Mesenchymal stem cell (in vitro differentiated cells and primary cell): ENCODE data around the gene RABL6.
"Not testable (repeated sequence)": the region's sequence is repeated elsewhere in the genome, so short reads cannot be mapped to it uniquely, and the experiment has no call there.

ENCODE experiments used
- DNase-seq: peaks from one replicate; pipeline ENCODE4 v3.0.0-alpha.2; 2013
- H2AFZ ChIP-seq: one replicate; pipeline ENCODE4 v1.6.1; 2013; ENCODE audit warnings: low read depth, mild to moderate bottlenecking, control low read depth, inconsistent platforms, low read length, moderate library complexity
- H2AK5ac ChIP-seq: 2 replicates; pipeline ENCODE4 v1.6.1; 2013; ENCODE audit warnings: low read length, moderate library complexity, mild to moderate bottlenecking, inconsistent platforms; ENCODE audit not compliant: severe bottlenecking
- H2BK120ac ChIP-seq: one replicate; pipeline ENCODE4 v1.6.1; 2013; ENCODE audit warnings: low read depth, mild to moderate bottlenecking, inconsistent platforms, low read length, moderate library complexity
- H2BK12ac ChIP-seq, 2 experiments: one replicate each; pipeline ENCODE4 v1.6.1; 2013; ENCODE audit warnings: inconsistent platforms in 2 of 2, low read length in 2 of 2, mild to moderate bottlenecking in 2 of 2, moderate library complexity in 2 of 2, control low read depth in 1 of 2
- H2BK15ac ChIP-seq: one replicate; pipeline ENCODE4 v1.6.1; 2013; ENCODE audit warnings: mild to moderate bottlenecking, low read depth, inconsistent platforms; ENCODE audit not compliant: poor library complexity, severe bottlenecking
- H2BK5ac ChIP-seq: 2 replicates; pipeline ENCODE4 v1.6.1; 2013; ENCODE audit warnings: low read depth, mild to moderate bottlenecking, low read length, control low read depth, inconsistent platforms; ENCODE audit not compliant: poor library complexity, severe bottlenecking
- H3K14ac ChIP-seq, 2 experiments: one replicate each; pipeline ENCODE4 v1.6.1; 2013; ENCODE audit warnings: inconsistent platforms in 2 of 2, low read length in 2 of 2, control low read depth in 1 of 2, mild to moderate bottlenecking in 1 of 2, moderate library complexity in 1 of 2
- H3K18ac ChIP-seq, 2 experiments: one replicate each; pipeline ENCODE4 v1.6.1; 2013; ENCODE audit warnings: inconsistent platforms in 2 of 2, low read length in 2 of 2, control low read depth in 1 of 2, low read depth in 1 of 2, mild to moderate bottlenecking in 1 of 2
- H3K23ac ChIP-seq, 2 experiments: one replicate each; pipeline ENCODE4 v1.6.1; 2013; ENCODE audit warnings: inconsistent platforms in 2 of 2, low read length in 2 of 2, mild to moderate bottlenecking in 2 of 2, moderate library complexity in 2 of 2, control low read depth in 1 of 2
- H3K27ac ChIP-seq: 2 replicates; pipeline ENCODE4 v1.5.1; 2013; ENCODE audit warnings: mild to moderate bottlenecking, moderate library complexity, low read length, control low read depth, inconsistent platforms; ENCODE audit not compliant: poor library complexity, severe bottlenecking
- H3K27me3 ChIP-seq, 2 experiments: 2 replicates each; pipeline versions ENCODE4 v1.6.1 to v1.7.0; 2013; ENCODE audit warnings: low read length in 2 of 2, mild to moderate bottlenecking in 2 of 2, moderate library complexity in 2 of 2, control low read depth in 1 of 2, inconsistent platforms in 1 of 2; ENCODE audit not compliant: control insufficient read depth in 1 of 2, insufficient read depth in 1 of 2
- H3K36me3 ChIP-seq, 2 experiments: 2 replicates each; pipeline versions ENCODE4 v1.6.1 to v1.7.0; 2013; ENCODE audit warnings: low read length in 2 of 2, control low read depth in 1 of 2, inconsistent platforms in 1 of 2, low read depth in 1 of 2, mild to moderate bottlenecking in 1 of 2; ENCODE audit not compliant: insufficient read depth in 2 of 2, control insufficient read depth in 1 of 2
- H3K4ac ChIP-seq, 2 experiments: one replicate each; pipeline ENCODE4 v1.6.1; 2013; ENCODE audit warnings: inconsistent platforms in 2 of 2, low read length in 2 of 2, mild to moderate bottlenecking in 2 of 2, moderate library complexity in 2 of 2, control low read depth in 1 of 2, low read depth in 1 of 2
- H3K4me1 ChIP-seq: 2 replicates; pipeline ENCODE4 v1.6.1; 2013; ENCODE audit warnings: low read depth, low read length, control low read depth; ENCODE audit not compliant: control insufficient read depth, insufficient read depth
- H3K4me2 ChIP-seq: 2 replicates; pipeline ENCODE4 v1.6.1; 2013; ENCODE audit warnings: low read length, mild to moderate bottlenecking, inconsistent platforms; ENCODE audit not compliant: poor library complexity, severe bottlenecking
- H3K4me3 ChIP-seq, 2 experiments: 2 replicates each; pipeline versions ENCODE4 v1.5.1 to v1.7.0; 2013; ENCODE audit warnings: low read length in 2 of 2, mild to moderate bottlenecking in 2 of 2, control low read depth in 1 of 2, low read depth in 1 of 2; ENCODE audit not compliant: insufficient read depth in 1 of 2
- H3K79me1 ChIP-seq: replicated peaks from 2 replicates; pipeline ENCODE4 v1.6.1; 2013; ENCODE audit warnings: mild to moderate bottlenecking, control low read depth, low read length, inconsistent platforms; ENCODE audit not compliant: poor library complexity, severe bottlenecking
- H3K9ac ChIP-seq: 2 replicates; pipeline ENCODE4 v1.7.0; 2013; ENCODE audit warnings: mild to moderate bottlenecking, low read length, moderate library complexity
- H3K9me3 ChIP-seq: 2 replicates; pipeline ENCODE4 v1.7.0; 2013; ENCODE audit warnings: mild to moderate bottlenecking, low read length; ENCODE audit not compliant: control insufficient read depth
- H4K8ac ChIP-seq: one replicate; pipeline ENCODE4 v1.6.1; 2013; ENCODE audit warnings: inconsistent platforms, mild to moderate bottlenecking, low read length, moderate library complexity
- H4K91ac ChIP-seq: one replicate; pipeline ENCODE4 v1.6.1; 2013; ENCODE audit warnings: mild to moderate bottlenecking, low read length, inconsistent platforms
- WGBS: methylation state at CpG from one replicate; pipeline ENCODE4 v1.1.7; 2013; ENCODE audit warnings: mixed read lengths; 5-methylcytosine and 5-hydroxymethylcytosine counted together

Gene RABL6

DNA sequence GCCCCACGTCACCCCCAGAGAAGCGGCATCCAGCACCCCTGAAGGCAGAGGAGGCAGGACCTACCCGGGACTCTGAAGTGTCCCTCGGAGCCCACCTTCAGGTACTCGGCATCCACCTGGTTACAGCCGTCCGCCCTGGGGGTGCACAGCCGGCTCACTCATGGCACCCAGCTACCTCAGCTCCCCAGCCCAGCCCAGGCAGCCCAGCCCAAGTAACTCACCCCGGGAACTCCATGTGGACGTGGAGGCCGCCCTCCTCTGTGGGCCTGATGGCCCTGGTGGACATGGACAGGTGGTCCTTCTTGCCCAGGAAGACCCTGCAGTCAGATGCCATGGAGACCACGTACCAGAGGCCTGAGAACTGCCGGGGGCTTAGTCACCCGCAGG is 44.1 kb upstream of the RABL6 start:
- H3K27me3 ChIP-seq = peaks cover 39 to 52% of the 10 kb centered on the region in 2 experiments
- no peak for DNase-seq
- no peak overlapping the region for H2AFZ ChIP-seq
- no peak overlapping the region for H3K4me3 ChIP-seq
- no peak overlapping the region for H2AK5ac ChIP-seq
- H3K4ac ChIP-seq = no peak overlapping the region
- no peak overlapping the region for H4K91ac ChIP-seq
- 95% methylated on average over 14 of the region's 14 CpGs for WGBS
- H3K9ac ChIP-seq = no peak overlapping the region
- no peaks in the 10 kb centered on the region for H3K79me1 ChIP-seq
- no peak overlapping the region for H3K18ac ChIP-seq
- H3K14ac ChIP-seq = no peak overlapping the region
- no peak overlapping the region for H2BK12ac ChIP-seq
- no peak overlapping the region for H3K23ac ChIP-seq
- no peak overlapping the region for H2BK120ac ChIP-seq
- no peaks in the 10 kb centered on the region for H3K36me3 ChIP-seq
- H3K4me2 ChIP-seq = no peak overlapping the region
- no peak overlapping the region for H3K27ac ChIP-seq
- no peak overlapping the region for H2BK15ac ChIP-seq
- no peak overlapping the region for H4K8ac ChIP-seq
- peaks cover 4% of the 10 kb centered on the region for H3K4me1 ChIP-seq
- no peaks in the 10 kb centered on the region for H3K9me3 ChIP-seq
- H2BK5ac ChIP-seq = no peak overlapping the region

DNA sequence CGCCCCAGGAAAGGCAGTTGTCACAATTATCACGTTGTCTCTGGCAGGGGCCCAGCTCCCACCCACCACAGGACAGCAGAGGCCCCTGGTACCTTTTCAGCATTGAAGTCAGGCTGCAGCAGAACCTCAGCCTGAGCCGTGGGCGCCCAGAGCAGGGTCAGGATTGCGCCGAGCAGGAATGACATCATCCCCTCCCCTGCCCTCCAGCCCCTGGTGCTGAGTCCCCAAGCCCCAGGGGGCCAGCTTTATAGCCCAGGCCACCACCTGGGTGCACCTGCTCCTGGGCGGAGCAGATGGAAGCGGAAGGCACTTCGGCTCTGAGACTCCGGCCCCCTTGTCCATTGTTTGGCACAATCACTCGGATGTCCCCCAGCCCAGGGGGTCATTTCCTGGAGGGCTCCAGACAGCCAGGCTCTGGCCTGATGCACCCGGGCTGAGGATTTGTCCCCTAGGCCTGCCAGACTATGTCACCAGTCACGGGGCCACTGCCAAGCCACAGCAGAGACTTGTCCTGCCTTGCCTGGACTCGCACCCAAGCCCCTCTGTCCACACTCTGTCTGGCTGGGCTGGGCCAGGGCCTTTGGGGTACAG is 43.4 kb upstream of the RABL6 start, which contains the start of gene LCN15:
LCN15 (minus strand) TSS at position 218 of the 591 bp plus-strand sequence; CDS start at position 188, 30 bp downstream.
- Histone ChIP-seq H3K4me3 (no peak within 1 kb of the TSS), H3K4me2 (no peak within 1 kb of the TSS), H3K36me3 (no peaks in the 10 kb centered on the region), H2BK15ac (no peak within 1 kb of the TSS), H2AK5ac (no peak within 1 kb of the TSS), H2AFZ (no peak within 1 kb of the TSS), H4K8ac (no peak within 1 kb of the TSS), H3K4me1 (peaks cover 4% of the 10 kb centered on the region), H3K18ac (no peak within 1 kb of the TSS), H3K79me1 (no peaks in the 10 kb centered on the region), H3K27me3 (peaks cover 39 to 52% of the 10 kb centered on the region in 2 experiments), H2BK5ac (no peak within 1 kb of the TSS), H3K27ac (no peak within 1 kb of the TSS), H3K4ac (peak within 1 kb of the TSS in 1 of 2 experiments; percentile 41), H3K14ac (no peak within 1 kb of the TSS), H3K9me3 (no peaks in the 10 kb centered on the region), H2BK120ac (no peak within 1 kb of the TSS), H3K9ac (no peak within 1 kb of the TSS), H3K23ac (no peak within 1 kb of the TSS), H2BK12ac (no peak within 1 kb of the TSS), H4K91ac (peak within 1 kb of the TSS; percentile 41)
- 89% methylated on average over 14 of the region's 14 CpGs for WGBS
- no peak for DNase-seq

- no peaks in the 10 kb centered on the region for H3K36me3 ChIP-seq
- no peak overlapping the region for H2AK5ac ChIP-seq
- H3K27ac ChIP-seq = no peak overlapping the region
- no peak for DNase-seq
- H2BK15ac ChIP-seq = no peak overlapping the region
- no peak overlapping the region for H4K91ac ChIP-seq
- H3K9me3 ChIP-seq = no peaks in the 10 kb centered on the region
- no peak overlapping the region for H3K18ac ChIP-seq
- 97% methylated on average over 14 of the region's 14 CpGs for WGBS
- no peak overlapping the region for H3K4ac ChIP-seq
- no peak overlapping the region for H3K9ac ChIP-seq
- H2BK120ac ChIP-seq = no peak overlapping the region
- H4K8ac ChIP-seq = no peak overlapping the region
- peaks cover 7% of the 10 kb centered on the region for H3K4me1 ChIP-seq
- no peaks in the 10 kb centered on the region for H3K79me1 ChIP-seq
- no peak overlapping the region for H3K4me3 ChIP-seq
- H2BK5ac ChIP-seq = no peak overlapping the region
- no peak overlapping the region for H3K23ac ChIP-seq
- no peak overlapping the region for H2BK12ac ChIP-seq
- H3K4me2 ChIP-seq = no peak overlapping the region
- H2AFZ ChIP-seq = no peak overlapping the region
- H3K14ac ChIP-seq = no peak overlapping the region
- H3K27me3 ChIP-seq = peaks cover 34 to 47% of the 10 kb centered on the region in 2 experiments
These were observed 42.7 kb upstream of the RABL6 start for GRCh38 chr9:136765041-136765440.

DNA sequence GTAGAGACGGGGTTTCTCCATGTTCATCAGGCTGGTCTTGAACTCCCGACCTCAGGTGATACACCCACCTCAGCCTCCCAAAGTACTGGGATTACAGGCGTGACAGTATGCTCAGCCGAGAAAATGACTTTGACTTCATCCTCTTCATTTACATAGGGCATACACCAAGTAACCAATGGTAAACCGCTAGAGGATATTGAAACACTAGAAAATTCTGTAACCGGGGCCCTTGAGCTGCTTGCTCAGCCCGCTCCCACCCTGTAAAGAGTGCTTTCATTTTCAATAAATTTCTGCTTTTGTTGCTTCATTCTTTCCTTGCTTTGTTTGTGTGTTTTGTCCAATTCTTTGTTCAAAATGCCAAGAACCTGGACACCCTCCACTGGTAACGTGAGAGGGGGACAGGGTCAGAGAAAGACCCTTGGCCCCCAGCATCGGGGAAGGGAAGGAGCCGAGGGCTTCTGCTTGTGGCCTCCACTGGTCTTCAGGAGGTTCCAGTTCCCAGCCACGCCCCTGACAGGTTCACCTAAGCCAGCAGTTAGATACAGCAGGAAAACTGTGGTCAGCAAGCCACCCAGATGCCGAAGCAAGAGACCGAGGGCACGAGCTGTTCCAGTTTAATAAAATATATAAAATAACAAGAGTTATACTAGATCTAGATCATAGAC is 41.9 kb upstream of the RABL6 start:
- H2BK15ac ChIP-seq, H3K9ac ChIP-seq, H3K4me1 ChIP-seq, H3K79me1 ChIP-seq, H2BK5ac ChIP-seq, H2AK5ac ChIP-seq, H3K4me2 ChIP-seq, H4K91ac ChIP-seq, H2BK12ac ChIP-seq, H3K4ac ChIP-seq, H3K27ac ChIP-seq, H3K36me3 ChIP-seq, H3K18ac ChIP-seq, H3K14ac ChIP-seq, H2AFZ ChIP-seq, H3K4me3 ChIP-seq, H3K9me3 ChIP-seq, H3K23ac ChIP-seq, H4K8ac ChIP-seq, DNase-seq, H2BK120ac ChIP-seq: not testable (repeated sequence)
- WGBS = 86% methylated on average over 11 of the region's 14 CpGs
- peaks cover 33 to 41% of the 10 kb centered on the region in 2 experiments for H3K27me3 ChIP-seq
